ENCODE results near the gene GALNT11.

Gene GALNT11

DNA sequence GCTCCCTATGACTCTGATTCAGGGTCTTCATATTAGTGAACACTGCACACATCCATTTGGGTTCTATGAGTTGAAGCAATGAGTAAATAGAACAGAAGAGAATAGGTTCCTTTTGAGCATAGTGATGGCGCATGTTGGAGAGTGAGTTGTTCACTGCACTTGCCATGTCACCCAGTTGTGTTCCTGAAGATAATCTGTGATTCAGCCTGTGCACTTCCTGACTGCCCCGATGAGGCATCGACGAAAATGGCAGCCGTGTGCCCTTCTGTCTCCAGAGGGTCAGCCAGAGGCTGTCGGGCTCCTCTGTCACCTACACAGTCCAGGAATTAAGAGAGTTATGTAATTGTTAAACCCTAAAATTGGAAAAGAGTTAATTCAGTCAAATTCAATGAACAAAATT, 94.7 kb downstream of the GALNT11 start:
- DNase-seq (ENCODE audit: low spot score): no peak

DNA sequence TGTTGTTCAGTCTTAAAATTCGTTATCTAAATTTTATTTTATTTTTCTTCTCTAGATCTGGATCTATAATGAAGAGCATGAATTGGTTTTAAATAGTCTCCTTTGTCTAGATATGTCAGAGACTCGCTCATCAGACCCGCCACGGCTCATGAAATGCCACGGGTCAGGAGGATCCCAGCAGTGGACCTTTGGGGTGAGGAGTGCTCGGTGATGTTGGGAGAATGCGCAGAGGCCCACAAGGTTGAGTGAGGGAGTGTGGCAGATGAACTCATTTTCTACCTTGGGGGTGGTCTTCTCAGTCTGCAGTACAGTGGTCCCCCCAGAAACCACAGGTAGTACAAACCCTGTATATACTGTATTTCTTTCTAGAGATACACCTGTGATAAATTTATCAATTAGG, 95.3 kb downstream of the GALNT11 start:
- no peak for DNase-seq (ENCODE audit: low spot score)

DNA sequence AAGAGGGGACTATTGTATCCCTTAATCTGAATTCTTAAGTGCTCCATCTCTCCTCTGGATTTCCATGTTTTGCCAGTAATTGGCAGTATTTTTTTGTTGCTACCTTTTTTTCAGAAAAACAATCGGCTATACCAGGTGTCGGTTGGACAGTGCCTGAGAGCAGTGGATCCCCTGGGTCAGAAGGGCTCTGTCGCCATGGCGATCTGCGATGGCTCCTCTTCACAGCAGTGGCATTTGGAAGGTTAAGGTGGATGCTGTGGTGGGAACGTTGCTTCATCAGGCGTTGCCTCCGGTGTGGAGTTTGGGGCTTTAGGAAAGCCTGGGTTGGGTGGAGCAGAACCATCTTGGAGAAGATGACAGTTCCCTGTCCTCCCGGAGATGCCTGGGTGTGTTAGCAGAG, 96.0 kb downstream of the GALNT11 start:
- DNase-seq (ENCODE audit: low spot score): no peak

DNA sequence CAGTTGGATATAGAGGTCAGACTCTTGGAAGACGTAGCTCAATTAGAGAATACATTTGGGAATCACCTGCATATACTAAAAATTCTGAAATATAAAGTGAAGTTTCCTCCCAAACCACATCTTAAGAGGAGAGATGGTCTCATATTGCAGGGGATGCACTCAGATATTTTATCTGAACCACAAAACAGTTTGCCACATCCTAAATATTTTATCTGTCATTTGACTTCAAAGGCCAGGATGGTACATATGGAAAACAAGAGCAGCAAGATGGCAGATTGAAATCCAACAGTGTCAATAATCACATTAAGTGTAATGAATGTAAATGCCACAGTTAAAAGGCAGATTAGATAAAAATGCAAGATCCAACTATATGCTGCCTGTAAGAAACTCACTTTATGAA, 97.1 kb downstream of the GALNT11 start:
- DNase-seq (ENCODE audit: low spot score): no peak

DNA sequence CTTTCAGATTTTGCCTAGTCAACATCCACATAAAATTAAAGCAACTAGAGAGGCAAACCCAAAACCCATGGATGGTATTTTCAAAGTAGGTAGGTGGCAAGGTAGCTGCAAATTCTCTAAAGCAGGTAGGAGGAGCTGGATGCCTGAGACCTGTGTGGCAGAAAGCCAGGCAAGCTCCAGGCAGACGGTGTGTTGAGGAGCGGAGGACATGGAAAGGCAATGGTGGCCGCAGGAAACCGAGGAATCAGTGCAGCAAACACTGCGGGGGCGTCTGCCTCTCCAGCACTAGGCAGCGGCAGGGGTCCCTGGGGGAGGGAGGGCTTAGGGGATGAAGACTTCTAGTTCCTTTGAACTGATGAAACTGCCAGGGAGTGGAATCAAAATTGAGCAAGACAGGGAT, 101.3 kb downstream of the GALNT11 start:
- no peak for DNase-seq (ENCODE audit: low spot score)

DNA sequence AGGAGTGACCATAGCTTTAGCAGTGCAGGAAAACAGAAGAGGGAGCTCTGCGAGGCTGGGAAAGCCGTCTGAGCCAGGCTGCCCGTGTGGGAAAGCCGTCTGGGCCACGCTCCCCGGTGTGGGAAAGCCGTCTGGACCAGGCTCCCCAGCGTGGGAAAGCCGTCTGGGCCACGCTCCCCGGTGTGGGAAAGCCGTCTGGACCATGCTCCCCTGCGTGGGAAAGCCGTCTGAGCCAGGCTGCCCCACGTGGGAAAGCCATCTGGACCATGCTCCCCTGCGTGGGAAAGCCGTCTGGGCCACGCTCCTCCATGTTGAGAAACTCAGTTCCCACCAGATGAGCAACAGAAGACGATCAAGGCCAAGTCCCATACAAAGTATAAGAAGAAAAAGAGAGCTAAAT, 101.8 kb downstream of the GALNT11 start:
- no peak for DNase-seq (ENCODE audit: low spot score)

DNA sequence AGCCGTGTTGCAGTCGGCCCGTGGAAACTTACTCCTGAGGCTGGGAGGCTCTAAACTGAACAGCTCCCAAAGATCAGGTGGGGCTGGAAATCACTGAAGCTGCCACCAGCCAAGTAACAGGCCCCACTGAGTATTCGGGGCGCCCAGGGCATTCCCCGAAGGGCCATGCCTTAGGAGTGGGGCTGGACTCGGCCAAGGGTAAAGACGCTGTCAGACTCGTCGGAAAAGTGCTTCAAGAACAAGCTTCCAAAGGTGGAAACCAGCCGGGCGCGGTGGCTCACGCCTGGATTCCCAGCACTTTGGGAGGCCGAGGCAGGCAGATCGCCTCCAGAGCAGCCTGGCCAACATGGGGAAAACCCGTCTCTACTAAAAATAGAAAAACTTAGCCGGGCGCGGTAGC, 102.8 kb downstream of the GALNT11 start:
- no peak for DNase-seq (ENCODE audit: low spot score)

DNA sequence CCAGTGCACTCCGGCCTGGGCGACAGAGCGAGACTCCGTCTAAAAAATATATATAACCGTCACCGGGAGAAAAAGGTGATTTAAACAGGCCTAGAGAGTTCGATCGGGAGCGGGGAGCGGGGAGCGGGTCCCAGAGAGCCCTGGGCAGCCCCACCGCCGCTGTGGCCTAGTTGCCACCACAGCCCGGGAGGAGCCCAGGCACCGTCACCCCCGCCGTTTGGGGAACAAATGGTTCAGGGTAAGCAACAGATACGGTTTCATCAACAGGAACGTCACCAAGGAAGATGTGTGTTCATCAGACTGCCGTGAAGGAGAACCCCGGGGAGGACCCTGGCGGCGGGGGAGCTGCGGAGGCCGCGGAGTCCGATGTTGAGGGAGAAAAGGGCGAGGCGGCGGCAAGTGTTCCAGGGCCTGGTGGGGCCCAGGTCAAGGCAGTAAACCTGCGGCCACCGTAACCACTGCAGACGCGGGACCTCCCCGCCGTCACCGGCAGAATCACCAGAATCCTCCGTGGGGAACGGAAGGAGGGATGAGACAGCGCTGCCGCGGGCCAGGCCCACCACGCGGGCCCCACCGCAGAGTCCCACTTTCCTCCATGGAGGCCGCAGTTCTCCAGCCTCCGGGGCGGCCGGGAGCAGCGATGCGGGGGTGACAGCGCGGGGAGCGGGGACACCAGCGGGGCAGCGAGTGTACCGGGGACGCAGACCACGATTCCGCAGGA, 103.4 kb downstream of the GALNT11 start:
- DNase-seq (ENCODE audit: low spot score): no peak

DNA sequence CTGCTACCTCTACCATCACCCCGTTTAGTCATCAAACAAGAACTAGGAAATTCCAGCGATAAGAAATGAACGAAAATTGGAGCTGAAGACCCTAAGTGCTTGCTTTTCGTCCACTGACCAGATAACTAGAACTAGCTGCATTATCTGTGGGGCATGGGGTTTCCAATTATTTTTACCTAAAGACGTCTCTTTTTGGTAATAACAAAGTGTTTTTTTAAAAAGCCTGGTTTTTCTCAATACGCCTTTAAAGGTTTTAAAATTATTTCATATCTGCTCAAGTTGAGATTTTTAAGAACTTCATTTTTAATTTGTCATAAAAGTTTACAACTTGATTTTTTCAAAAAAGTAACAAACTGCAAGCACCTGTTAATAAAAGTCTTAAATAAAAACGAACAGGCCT, 104.2 kb downstream of the GALNT11 start:
- no peak for DNase-seq (ENCODE audit: low spot score)

DNA sequence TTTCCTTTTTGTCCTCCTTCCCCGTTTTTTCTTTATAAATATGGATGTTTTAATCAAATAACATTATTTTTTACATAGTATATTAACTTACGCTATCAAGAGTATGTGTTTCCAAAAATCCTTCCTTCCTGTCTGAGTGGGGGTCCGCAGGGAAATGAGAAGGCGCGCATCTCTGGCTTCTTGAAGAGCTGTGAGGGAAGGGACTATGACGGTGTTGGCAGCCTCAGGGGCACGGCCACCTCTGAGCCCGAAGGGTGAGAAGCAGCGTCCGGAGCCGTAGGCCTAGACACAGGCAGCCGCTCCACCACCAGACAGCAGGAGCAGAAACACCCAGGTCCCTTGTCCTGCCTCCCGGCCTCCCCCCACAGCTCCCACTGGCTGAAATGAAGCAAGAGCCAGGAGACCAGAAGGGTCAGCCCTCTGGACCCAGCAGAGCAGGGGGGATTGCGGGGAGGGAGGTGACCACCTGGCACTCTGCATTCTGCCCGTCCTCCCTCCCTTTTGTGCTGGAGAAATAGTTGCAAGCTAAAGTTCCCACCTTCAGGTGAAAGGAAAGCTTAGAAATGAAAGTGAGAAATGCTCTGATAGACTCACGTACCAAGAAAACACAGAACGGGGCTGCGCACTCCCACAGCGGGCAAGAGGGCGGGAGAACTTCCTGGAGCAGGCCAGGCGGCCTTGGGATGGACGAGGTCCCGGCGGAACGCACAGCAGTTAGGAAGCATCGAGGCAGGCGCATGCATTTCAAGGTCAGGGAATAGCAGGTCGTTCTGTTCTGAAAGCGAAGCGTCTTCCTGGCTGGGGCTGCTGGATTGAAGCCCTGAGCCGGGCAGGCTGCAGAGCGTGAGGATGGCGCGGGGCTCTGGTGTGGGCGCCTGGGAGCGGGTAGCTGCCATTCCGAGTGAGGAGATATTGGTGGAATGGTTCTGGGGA, 105.5 kb downstream of the GALNT11 start:
- no peak for DNase-seq (ENCODE audit: low spot score)

DNA sequence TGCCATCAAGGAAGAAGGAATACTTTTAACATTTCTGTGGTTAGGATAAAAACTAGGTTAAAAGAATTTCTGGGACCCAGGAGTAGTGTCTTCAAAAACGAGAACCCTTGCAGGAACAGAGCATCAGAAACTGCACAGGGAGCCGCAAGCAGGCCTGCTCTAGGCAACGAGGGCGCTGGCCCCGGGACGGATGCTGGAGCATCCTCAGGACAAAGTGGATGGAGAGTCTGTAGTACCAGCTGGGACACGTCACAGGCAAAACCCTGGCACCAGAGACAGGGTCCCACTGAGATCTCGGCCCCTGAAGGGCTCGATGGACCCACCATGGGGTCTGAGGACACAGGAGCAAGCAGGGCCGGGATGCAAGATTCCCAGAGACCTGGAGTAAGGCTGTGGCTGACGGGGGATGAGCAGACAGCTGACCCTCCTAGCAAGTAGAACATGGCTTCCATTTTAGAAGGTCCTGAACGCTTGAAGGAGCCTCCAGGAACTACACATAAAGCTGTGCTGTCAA, 106.6 kb downstream of the GALNT11 start:
- DNase-seq (ENCODE audit: low spot score): no peak

DNA sequence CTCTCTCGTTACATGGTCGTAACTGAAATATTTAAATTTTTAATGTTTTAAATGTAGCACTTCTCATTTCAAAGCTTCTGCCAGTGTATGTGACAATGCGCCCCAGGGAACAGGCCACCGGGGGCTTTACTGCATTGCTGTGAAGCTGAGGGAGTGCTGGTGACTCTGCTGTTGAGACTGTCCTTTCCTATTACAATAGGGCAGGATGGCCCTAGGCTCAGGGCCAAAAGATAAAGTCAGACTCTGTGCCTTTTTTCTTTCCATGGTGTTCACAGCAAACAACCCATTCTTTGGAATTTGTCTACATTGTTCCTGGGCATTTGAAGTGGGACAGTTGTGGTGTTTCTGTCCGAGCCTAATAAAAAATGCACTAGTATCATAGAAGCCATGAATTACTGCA, 107.3 kb downstream of the GALNT11 start:
- DNase-seq (ENCODE audit: low spot score): no peak

DNA sequence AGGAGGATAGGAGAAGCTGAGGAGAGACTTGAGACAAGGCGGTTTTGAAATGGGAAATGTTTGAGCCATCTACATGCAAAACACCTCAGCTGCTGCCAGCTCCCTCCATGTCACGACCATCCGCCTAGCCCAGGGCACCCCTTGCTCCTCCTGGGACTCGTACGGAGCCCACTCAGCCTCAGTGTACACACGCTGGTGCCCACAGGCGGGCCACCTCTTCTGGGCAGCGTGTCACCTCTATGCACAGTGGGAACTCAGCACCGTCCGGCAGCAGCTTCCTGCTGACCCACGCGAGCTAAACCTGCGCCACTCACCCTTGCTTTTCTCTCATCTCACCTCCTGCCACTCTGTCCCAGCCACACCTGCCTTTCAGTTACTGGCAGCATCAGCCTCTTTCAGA, 108.3 kb downstream of the GALNT11 start:
- no peak for DNase-seq (ENCODE audit: low spot score)

DNA sequence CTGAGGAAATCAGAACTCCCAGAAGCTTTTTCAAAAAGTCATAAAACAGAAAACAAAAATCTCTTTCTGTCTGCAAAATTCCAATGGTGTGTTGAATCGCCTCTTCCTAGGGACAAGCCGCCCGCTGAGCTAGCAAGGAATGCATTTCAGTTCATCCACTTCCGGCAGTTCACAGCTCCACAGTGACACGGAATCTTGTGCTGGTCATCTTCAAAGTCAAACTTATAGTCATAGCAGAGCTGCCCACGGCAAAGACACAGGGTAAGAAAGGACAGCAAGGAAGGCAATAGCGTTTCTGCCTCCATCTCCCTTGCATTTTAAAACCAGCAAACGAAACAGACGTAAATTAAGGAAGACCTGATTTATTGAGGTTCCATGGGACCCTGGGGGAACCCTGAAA, 111.2 kb downstream of the GALNT11 start:
- peak; percentile 48 for DNase-seq (ENCODE audit: low spot score)

DNA sequence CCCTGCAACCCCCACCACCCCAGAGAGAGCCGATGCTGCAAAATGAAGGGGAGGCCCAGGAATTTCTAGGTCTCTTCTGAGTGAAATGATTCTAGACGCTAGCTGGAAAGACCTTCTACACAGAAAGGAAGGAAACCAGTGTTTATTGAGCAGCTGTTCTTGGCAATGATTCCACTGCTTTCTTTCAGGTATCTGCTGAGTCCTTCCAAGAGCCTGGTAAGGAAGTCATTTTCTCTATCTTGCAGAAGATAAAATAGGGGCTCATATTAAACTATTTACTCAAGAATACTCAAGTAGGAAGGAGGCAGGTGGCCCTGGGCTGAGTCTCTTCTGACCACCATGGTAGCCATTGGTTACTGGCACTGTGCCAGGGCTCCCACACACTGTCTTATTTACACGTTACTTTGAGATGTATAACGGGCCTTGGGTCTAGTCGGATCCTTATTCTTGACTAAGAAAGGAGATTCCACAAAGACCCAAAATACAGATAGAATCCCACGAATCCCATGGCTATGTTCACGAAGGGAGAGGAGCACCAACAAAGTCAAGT, 112.1 kb downstream of the GALNT11 start:
- no peak for DNase-seq (ENCODE audit: low spot score)

DNA sequence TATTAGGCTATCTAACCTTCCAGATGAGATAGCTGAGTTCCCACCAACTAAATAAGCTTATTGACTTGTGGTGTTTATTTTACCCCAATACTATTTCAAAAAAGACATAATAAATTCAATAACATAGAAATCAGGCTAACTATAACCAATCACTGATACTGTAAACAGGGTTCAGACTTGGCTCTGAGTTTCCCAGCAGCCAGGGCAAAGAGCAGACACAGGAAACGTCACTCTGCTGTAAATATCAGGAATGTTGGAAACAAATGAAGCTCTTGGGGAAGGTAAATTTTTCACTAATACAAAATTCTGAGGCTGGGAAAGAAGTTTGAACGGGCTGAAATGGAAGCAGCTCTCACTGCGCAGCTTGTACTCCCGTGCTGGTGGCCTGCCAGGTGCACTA, 114.6 kb downstream of the GALNT11 start:
- no peak for DNase-seq (ENCODE audit: low spot score)

DNA sequence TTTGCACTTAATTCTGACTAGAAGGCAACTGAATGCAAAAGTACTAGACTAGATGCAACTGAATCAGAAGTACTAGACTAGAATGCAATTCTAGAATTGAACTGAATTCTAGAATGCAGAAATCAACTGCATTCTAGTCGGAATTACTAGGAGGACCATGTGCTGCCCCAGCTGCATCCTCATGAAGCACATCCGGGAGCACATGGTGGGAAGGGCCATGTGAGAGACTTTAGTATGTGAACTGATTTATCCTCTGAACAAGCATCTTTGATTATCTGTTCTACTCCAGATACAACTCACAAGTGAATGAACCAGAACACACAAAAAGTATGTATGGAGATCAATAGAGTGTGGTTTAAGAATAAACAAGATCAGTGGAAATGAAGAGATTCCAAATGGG, 115.1 kb downstream of the GALNT11 start:
- DNase-seq (ENCODE audit: low spot score): no peak

DNA sequence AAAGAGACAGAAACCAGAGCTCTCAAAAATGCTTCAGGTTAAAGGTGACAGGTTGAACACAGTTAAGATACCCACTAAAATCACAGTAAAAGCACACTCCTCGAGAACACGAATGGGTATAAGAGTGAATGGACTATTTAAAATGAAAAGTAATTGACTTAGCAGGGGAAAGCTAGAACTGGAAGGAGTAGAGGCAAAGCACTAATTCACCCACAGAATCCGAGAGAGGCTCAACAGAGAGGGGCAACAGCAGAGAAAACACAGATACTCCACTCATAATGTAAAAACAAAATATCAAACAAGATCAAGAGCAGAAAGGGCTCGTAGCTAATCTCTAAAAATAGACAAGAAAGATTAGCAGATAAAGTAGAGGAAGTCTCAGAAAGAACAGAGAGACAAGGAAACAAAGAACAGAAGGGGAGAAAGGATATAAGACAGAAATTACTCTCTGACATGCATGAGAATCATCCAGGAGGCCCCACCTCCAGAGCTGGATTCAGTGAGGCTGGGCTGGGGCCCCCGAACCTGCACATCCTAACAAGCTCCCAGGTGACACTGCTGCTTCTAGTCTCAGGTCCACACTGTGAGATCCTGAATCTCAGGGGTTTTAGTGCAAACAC, 117.6 kb downstream of the GALNT11 start:
- DNase-seq (ENCODE audit: low spot score): no peak

DNA sequence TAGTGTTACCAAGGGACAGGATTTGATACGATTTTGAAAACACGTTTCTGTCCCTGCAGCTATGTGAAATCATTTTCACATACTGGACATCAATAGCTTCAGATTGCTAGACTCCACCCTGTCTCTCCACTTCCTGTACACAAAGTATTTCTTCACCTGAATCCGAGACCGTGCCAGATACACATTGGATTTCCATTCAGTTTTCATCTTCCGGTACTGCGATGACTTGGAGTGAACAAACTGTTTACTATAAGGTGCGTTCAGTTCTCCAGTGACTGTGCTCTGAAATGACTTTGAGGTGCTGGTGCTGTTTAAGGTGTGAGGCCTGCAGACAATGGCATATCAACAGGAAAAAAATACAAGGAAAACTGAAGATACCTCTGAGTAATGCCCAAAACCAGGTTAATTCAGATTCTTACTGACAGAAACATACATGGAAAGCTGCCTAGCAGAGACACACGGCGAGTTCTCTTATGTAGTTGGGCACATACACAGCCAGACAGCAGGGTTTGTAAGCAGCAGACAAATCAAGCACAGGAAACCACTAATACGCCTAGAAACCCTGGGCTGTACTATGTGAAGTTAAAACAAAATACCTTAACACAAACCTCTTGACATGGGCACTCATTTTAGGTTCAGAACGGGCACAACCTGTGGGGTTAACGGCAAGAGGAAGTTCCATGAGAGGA, 119.2 kb downstream of the GALNT11 start:
- no peak for DNase-seq (ENCODE audit: low spot score)

DNA sequence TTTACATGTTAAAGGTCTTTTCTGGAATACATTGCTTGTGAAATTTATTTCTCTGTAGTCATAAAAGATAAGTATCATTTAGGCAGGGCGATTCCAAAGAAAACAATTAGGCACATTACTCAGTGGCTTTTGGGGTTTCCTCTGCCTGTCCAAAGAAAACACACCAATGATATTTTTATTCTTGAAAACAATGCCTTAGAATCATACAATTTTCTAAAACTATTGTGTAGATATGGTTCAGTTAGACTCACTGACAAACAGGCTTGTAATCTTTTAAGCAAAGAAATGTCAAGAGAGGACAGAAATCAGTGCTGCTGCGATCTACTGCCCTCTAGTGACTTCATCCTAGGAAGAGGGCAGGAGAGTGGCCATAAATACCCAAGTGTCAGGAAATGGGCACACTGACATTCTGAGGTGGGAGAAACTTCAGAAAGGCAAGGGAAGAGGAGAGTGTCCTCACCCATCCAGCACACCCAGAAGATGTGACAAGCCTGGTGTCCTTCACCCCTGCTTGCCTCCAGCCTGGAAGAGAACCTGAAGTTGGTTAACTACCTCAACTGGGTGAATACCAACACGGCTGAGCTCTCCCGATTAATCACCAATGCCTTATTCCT, 120.5 kb downstream of the GALNT11 start:
- peak; percentile 56 for DNase-seq (ENCODE audit: low spot score)

DNA sequence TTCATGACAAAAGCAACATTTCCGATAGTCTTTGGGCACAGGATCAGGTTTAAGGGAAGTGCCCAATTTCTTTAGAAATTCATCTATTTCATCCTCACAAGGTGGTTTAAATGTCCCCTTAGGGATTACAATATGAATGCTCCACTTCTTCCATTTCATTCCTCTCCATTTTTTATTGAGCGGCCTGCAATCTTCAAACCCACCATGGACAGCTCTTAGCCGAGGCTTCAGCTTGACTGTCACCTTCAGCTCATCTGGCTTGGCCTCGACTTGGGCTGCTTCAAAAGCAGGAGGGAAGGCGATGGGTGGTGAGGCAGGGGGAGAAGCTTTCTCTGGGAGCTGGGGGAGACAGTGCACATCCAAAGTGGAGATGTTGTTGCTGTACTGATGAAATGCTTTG, 123.2 kb downstream of the GALNT11 start:
- no peak for DNase-seq (ENCODE audit: low spot score)
